ENCODE results near the gene TEX52. TPM values are rescaled to one million over a fixed set of nuclear protein-coding genes. Genes with fewer than 3 reads are reported as not detected.

The TEX52 gene
- total RNA-seq, 4 donors from 2014 or later = not detected

DNA sequence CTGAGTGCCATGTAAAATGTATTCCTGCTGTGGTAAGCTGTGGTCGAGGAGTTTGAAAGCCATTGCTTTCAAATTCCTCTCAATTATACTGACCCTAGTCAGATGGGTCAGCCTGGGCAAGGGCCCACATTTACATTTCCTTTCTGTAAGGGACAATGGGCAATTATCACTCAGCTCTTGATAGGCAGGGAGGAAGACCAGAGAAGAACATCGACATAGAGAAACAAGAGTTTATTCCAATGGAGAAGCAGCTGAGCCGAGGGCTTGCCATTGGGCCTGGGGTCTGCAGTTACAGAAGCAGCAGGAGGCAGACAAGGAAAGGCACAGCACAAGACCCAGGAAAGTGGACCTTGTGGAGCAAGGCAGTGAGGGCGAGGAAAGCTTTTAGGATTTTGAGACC lies 31.7 kb downstream of the TEX52 start:
- intact Hi-C loops (cut with DNase I; ENCODE audit: low total_unique reads) = no loop called here
- 85% methylated on average over 4 of the region's 4 CpGs; no CpG with 5 or more reads in 1 of the 2 donors for WGBS, 2 donors (ENCODE audit: low coverage in 1 of 2)
- no peaks in the 10 kb centered on the region for H3K4me1 ChIP-seq
- H3K36me3 ChIP-seq = peaks cover 0 to 57% (median 26%) of the 10 kb centered on the region in 4 donors
- in situ Hi-C loops (cut with MboI; ENCODE audit: low pct_ligation_motif_present in 1 of 4, low pct_unique_long_range_greater_than_20kb in 1 of 4, low sequenced_read_pairs in 3 of 4) = no loop called here
- TF ChIP-seq, protein P1, sequence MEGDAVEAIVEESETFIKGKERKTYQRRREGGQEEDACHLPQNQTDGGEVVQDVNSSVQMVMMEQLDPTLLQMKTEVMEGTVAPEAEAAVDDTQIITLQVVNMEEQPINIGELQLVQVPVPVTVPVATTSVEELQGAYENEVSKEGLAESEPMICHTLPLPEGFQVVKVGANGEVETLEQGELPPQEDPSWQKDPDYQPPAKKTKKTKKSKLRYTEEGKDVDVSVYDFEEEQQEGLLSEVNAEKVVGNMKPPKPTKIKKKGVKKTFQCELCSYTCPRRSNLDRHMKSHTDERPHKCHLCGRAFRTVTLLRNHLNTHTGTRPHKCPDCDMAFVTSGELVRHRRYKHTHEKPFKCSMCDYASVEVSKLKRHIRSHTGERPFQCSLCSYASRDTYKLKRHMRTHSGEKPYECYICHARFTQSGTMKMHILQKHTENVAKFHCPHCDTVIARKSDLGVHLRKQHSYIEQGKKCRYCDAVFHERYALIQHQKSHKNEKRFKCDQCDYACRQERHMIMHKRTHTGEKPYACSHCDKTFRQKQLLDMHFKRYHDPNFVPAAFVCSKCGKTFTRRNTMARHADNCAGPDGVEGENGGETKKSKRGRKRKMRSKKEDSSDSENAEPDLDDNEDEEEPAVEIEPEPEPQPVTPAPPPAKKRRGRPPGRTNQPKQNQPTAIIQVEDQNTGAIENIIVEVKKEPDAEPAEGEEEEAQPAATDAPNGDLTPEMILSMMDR (IDR thresholded peaks at IDR 0.05) = no peak
- TF ChIP-seq EP300 (IDR thresholded peaks at IDR 0.05; ENCODE audit: low read depth) (no peak), POLR2AphosphoS5 (IDR thresholded peaks at IDR 0.05) (no peak), POLR2A (IDR thresholded peaks at IDR 0.05) (no peak)
- no peak overlapping the region for H3K27ac ChIP-seq
- H3K9me3 ChIP-seq = no peaks in the 10 kb centered on the region
- H3K27me3 ChIP-seq = no peaks in the 10 kb centered on the region
- no peak overlapping the region for H3K4me3 ChIP-seq
- DNase-seq = no peak

DNA sequence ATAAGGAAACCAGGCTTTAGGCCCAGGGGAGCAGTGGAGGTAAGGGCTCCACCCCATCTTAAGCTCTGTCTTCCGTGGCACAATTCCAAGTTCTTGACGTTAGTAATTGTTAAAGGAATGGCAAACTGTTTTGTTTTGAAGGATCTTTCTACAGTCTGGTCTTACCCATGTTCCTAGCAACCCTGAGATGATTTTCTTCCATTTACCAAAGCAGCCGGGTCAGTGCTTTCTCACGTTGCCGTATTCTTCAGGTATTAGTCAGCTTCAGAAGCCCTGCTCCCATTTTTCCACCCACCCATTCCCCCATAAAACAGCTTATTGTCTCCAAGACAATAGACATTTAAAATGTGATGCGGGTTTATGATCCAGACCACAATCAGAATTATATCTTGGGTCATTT lies 32.3 kb downstream of the TEX52 start:
- in situ Hi-C loops (cut with MboI; ENCODE audit: low pct_ligation_motif_present in 1 of 4, low pct_unique_long_range_greater_than_20kb in 1 of 4, low sequenced_read_pairs in 3 of 4) (no loop called here), intact Hi-C loops (cut with DNase I; ENCODE audit: low total_unique reads) (no loop called here)
- no peaks in the 10 kb centered on the region for H3K4me1 ChIP-seq
- peaks cover 0 to 57% (median 26%) of the 10 kb centered on the region in 4 donors for H3K36me3 ChIP-seq
- no peak for TF ChIP-seq EP300 (IDR thresholded peaks at IDR 0.05; ENCODE audit: low read depth)
- no peak for TF ChIP-seq POLR2A (IDR thresholded peaks at IDR 0.05)
- TF ChIP-seq, protein P1 (IDR thresholded peaks at IDR 0.05) = no peak
- TF ChIP-seq POLR2AphosphoS5 (IDR thresholded peaks at IDR 0.05) = no peak
- no peak overlapping the region for H3K4me3 ChIP-seq
- 77 to 85% methylated on average over 4 to 6 of the region's 6 CpGs for WGBS, 2 donors (ENCODE audit: low coverage in 1 of 2)
- DNase-seq = no peak
- no peak overlapping the region for H3K27ac ChIP-seq
- no peaks in the 10 kb centered on the region for H3K27me3 ChIP-seq
- no peaks in the 10 kb centered on the region for H3K9me3 ChIP-seq

DNA sequence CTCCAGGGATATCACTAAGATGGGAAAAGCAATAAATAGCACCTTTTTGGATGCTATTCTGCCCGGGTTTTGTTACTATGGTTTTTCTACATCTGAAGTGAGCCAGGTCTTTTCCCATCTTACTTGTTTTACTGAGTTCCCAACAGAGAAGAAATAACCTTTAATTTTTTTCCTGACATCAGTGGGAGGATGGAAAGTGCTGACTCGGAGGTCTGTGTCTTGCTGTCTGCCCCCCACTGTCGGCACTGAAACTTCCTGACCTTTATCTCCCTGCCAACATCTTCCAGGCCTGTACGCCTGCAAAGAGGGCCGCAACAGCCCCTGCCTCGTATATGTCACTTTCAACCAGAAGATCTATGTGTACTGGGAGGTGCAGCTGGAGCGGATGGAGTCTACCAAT lies 33.4 kb downstream of the TEX52 start:
- Histone ChIP-seq H3K27ac (no peak overlapping the region), H3K36me3 (peaks cover 0 to 60% (median 28%) of the 10 kb centered on the region in 4 donors), H3K27me3 (no peaks in the 10 kb centered on the region), H3K9me3 (no peaks in the 10 kb centered on the region), H3K4me3 (no peak overlapping the region), H3K4me1 (no peaks in the 10 kb centered on the region)
- TF ChIP-seq, protein P1 (IDR thresholded peaks at IDR 0.05) = no peak
- no peak for TF ChIP-seq EP300 (IDR thresholded peaks at IDR 0.05; ENCODE audit: low read depth)
- TF ChIP-seq POLR2A (IDR thresholded peaks at IDR 0.05) = no peak
- no peak for TF ChIP-seq POLR2AphosphoS5 (IDR thresholded peaks at IDR 0.05)
- 70 to 72% methylated on average over 4 to 7 of the region's 7 CpGs for WGBS, 2 donors (ENCODE audit: low coverage in 1 of 2)
- in situ Hi-C loops (cut with MboI; ENCODE audit: low pct_ligation_motif_present in 1 of 4, low pct_unique_long_range_greater_than_20kb in 1 of 4, low sequenced_read_pairs in 3 of 4) = no loop called here
- DNase-seq = no peak
- intact Hi-C loops (cut with DNase I; ENCODE audit: low total_unique reads) = no loop called here

DNA sequence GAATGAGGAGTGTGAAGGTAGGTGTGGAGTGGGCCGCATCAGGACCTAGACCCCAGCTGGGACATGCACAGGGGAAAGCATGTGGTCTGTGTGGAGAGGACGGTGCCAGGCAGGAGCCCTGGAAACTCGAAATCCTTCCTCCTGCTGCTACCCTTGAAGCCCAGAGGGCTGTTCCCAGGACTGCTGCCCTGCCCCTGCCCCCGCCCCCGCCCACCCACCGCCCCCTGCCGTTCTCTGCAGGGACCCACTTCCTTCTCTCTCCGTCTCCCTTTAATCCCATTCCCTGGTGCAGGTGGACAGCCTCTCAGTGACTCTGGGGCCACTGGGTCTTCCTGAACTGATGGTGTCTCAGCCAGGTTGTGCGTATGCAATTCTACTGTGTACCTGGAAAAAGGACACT lies 36.4 kb downstream of the TEX52 start:
- DNase-seq = no peak
- H3K9me3 ChIP-seq = no peaks in the 10 kb centered on the region
- H3K4me1 ChIP-seq = no peaks in the 10 kb centered on the region
- WGBS, 2 donors (ENCODE audit: low coverage in 1 of 2) = 60 to 92% methylated on average over 1 to 9 of the region's 9 CpGs
- no peaks in the 10 kb centered on the region for H3K27me3 ChIP-seq
- no peak overlapping the region for H3K27ac ChIP-seq
- H3K4me3 ChIP-seq = no peak overlapping the region
- peaks cover 0 to 54% (median 23%) of the 10 kb centered on the region in 4 donors for H3K36me3 ChIP-seq
- intact Hi-C loops (cut with DNase I; ENCODE audit: low total_unique reads) (no loop called here), in situ Hi-C loops (cut with MboI; ENCODE audit: low pct_ligation_motif_present in 1 of 4, low pct_unique_long_range_greater_than_20kb in 1 of 4, low sequenced_read_pairs in 3 of 4) (no loop called here)
- TF ChIP-seq, protein P1 (IDR thresholded peaks at IDR 0.05) = no peak
